GM18867 (cell line): ENCODE measurements around the gene SREK1.

Experiments used
- ATAC-seq: cut with Tn5 transposase; IDR thresholded peaks from one replicate; pipeline ENCODE4 v1.9.1; 2021; ENCODE audit warnings: mild to moderate bottlenecking, moderate library complexity; ENCODE audit not compliant: unreplicated experiment

The SREK1 gene

DNA sequence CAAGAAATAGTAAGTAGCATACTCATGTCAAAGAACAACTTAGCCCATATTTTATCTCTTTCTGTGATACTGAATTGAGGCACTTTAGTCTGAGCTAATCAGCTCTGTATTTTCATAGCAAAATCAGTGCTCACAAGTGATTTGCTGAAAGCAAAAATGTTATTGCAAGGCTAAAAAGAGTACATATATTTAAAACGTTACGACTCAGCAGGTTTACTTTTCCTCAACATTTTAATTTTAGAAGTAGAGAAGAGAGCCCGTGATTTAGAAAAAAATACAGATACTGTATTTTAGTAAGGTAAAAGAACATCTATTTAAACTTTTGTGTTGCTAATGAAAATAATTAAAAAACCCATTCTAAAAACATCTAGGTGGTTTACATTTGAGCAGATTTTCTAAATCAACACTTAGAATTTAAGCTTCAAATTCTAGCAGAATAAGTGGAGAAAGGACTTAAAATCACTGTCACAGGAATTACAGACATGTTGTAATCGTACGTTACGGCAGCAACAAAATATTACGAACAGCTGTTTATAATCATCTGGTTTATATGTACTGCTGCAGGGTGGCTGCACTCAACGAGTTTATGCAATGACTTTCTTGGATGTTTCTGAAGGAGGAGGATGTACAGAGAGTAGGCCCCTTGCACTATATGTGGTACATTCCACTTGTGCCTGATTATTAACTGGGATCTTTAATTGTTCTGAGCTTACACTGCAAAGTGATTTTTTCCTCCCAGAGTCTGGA is 20.1 kb downstream of the SREK1 start:
- no peak for ATAC-seq

DNA sequence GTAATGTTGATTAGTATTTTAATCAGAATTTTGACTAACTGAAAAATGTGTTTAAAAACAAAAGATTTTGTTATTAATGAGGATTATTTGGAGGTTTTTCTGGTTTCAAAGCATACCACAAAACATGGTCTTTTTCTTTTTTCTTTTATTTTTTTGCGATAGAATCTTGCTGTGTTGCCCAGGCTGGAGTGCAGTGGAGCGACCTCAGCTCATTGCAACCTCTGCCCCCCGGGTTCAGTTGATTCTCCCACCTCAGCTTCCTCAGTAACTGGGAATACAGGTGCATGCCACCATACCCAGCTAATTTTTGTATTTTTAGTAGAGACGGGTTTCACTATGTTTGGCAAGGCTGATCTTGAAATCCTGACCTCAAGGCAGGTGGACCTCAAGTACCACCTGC is 24.1 kb downstream of the SREK1 start:
- ATAC-seq: no peak

DNA sequence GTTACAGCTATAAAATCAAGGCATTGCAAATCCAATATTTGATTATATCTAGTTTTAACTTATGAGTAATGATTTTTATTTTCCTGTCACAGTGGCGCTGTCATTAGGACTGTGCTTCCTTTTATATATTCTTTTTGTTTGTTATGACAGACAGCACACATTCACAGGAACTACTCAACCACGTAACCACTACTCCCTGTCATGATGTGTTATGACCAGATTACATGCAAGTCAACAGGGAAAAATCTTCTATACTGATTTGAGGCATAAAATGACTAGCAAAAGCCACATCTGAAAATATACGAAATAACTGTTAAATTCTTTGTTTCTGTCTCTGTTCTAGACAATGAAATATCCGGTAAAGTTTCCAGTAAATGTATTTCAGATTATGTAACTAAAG is 25.4 kb downstream of the SREK1 start:
- peak; percentile 41 for ATAC-seq

DNA sequence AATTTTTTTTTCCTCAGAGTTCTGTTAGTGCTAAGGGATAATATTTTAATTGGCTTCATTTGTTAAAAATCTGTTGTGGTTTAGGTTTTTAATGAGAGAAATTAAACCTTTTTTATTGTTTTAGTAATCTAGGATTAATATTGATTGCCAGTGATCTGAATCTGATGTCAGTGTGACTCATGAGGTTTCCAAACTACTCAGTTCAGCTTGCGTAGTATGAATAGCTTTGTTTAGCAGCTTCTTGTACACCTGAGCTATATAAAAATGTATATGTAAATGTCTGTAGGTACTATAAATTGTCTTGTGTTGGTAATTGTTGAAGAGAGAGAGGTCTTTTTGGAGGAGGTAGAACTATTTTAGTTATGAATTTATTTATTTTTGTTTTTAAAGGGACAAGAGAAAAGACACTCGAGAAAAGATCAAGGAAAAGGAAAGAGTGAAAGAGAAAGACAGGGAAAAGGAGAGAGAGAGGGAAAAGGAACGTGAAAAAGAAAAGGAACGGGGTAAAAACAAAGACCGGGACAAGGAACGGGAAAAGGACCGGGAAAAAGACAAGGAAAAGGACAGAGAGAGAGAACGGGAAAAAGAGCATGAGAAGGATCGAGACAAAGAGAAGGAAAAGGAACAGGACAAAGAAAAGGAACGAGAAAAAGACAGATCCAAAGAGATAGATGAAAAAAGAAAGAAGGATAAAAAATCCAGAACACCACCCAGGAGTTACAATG is 26.3 kb downstream of the SREK1 start:
- no peak for ATAC-seq

DNA sequence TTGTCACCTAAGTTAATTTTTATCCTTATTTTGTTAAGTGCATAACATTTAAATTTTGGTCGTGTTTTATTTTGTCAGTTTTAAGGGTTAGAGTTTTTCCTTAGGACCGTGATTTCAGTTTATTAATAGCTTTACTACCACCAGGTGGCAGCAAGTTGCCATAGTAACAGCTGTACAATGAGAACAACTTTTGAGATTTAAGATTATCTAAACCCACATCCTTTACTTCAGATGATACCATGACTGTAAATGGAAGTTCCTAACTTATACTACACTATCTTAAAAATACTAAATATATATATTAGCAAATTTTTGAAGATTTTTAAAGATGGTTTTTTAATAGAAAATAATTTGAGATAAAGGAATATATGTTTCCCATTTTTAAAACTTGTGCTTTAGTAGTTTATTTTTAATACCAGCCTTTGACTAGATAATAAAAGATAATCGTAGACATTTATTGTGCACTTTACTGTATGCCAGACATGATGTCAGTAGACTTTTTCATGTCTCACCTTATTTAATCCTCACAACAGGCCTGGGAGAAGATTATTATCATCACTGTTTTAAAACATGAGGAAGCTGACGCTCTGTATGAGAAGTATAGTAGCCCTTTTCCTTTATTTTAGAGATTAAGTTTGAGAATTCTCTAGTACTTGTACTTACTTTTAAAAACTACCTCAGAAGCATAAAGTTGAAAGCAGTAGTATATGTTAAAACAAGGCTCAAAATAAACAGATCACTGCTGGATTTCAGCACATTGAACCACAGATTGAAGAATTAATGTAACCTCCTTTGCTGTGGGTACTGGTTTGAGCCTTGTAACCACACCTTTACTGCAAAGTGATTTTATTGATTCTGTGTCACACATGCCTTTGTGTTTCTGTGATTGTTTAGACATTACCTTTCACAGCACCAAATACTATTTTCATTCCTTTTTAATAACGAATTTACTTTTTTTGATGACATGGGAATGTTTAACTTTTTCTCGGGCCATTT is 27.5 kb downstream of the SREK1 start:
- peak; percentile 76 for ATAC-seq

DNA sequence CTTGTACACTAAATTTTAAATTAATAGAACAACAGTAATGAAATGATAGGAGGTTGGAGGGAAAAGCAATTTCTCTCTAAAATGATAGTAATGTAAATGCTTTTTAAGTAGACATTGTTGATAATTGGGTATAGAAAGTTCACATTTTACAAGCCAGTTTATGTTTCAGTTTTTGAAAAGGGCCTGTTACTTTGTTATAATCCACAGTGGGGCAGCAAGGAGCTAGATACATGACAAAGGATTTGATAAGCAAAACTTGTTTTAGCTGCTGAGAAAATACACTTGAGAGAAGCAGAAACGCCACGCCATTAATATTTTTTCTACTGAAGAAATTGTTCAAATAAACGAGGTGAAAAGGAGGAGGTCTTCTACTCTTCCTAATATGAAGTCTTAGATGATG is 30.2 kb downstream of the SREK1 start:
- ATAC-seq: no peak

DNA sequence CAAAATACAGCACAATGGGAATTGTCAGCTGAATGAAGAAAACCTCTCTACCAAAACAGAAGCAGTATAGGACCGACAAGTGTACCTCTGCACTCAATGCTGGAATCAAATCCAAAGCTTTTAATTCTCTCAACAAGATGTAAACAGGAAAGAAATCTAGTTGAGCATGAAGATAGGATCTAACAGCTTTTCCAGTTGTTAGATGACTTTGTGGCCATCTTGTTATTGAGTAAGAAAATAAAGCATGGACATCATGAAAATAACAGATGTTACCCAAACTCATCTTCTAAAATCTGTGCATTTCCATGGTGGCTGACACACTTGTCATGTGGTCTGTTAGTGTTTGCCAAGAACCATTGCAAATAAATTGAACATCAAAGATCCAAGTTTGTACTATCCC is 34.7 kb downstream of the SREK1 start:
- ATAC-seq: no peak

DNA sequence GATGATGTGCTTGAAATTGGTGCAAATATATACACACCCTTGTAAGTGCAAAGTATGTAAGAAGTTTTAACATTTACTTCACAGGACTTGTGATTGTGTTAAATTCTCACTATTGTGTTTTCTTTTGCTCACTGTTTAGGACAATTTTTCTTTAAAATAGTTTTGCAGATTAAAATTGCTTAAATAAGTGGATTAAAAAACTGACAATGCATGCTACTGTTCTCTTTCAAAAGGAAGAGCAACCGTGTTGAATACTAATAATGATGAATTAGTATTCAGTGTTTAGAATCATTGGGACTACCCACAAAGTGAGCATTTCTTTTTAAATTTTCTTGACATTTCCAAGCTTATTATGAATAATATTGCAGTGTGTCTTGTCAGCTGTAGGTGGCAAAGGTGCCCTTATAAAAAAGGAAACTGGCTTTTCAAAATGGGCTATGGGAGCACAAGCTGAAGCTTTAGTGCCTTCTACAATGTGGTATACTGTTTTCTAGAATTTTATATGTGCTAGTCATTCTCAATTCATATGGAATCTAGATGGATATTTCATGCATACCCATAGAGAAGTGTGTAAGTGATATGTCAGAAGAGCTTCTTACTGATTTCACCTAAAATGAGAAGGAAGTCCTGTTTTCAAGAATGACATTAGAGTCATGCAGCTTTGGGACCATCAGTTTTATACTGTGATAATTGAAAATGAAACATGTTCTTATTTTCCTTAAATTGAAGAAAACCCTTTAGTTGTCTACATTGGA is 35.4 kb downstream of the SREK1 start:
- no peak for ATAC-seq

DNA sequence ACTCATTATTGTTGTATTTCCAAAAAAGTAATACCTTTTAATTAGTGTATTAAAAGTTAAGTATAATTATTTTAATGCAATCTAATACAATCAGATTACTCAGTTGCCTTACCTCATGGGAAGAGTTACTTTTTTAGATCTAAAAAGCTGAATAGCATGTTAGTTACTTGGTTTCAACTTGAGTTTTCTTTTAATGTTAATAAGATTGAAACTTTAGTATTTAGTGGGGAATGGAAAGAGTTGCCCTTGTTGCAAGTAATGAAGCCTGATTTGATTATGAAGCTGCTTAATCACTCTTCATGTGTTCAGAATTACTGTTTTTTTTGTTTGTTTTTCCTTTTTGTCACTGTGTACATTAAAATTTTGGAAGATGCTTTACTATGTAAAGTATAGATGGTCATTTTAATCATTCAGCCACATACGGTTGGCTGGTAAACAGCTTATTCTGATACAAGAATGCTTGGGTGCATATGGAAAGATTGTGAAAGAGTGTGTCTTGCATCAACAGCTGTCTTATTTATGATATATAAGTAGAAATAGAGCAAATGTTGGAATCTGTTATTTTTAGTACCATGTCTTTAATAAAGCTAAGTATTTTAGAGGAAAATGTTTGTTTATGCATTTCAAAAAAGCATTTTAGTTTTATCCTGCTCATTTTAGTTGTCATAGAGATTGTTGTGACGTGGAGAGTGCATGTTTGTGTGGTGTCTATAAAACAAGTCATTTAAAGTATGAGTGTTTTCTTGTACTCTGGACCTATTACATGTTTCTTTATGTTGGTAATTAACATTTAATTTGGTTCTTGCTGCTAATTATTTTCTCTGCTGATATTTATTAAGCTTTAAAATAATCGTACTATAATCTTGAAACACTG is 36.4 kb downstream of the SREK1 start:
- no peak for ATAC-seq

DNA sequence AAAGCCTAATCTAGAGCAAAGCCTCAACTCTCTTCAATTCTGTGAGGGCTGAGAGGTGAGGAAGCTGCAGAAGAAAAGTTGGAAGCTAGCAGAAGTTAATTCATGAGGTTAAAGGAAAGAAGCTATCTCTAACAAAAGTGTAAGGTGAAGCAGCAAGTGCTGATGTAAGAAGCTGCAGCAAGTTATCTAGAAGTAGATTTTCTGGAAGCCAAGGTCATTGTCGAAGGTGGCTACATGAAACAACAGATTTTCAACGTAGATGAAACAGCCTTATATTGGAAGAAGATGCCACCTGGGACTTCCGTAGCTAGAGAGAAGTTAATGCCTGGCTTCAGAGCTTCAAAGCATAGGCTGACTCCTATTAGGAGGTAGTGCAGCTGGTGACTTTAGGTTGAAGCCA is 42.0 kb downstream of the SREK1 start:
- no peak for ATAC-seq

DNA sequence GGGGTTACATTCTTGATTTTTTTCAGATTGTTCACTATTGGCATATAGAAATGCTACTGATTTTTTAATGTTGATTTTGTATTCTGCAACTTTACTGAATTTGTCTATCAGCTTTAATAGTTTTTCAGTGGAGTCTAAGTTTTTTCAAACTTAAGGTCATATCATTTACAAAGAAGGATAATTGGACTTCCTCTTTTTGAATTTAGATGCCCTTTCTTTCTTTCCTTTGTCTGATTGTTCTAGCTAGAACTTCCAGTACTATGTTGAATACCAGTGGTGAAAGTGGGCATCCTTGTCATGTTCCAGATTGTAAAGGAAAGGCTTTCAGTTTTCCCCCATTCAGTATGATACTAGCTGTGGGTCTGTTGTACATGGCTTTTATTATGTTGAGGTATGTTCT is 49.3 kb downstream of the SREK1 start:
- no peak for ATAC-seq

DNA sequence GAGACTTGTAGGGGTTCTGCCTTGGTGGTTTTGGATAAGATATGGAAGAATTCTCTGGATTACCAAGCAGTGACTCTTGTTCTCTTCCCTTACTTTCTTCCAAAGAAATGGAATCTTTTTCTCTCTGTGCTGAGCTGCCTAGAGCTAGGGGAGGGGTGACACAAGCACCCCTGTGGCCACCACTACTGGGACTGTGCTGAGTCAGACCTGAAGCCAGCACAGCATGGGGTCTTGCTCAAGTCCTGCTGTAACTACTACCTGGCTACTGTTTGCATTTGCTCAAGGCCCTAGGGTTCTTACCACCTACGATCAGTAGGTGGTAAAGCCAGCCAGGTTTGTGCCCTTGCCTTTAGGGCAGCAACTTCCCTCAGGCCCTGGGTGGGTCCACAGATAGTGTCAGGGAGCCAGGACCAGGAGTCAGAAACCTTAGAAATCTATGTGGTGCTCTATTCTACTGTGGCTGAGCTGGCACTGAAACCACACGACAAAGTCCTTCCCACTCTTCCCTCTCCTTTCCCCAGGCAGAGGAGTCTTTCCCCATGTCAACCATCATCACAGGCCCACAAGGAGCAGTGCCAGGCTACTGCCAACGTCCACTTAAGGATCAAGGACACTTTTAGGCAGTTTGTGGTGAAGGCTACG is 53.8 kb downstream of the SREK1 start:
- no peak for ATAC-seq

DNA sequence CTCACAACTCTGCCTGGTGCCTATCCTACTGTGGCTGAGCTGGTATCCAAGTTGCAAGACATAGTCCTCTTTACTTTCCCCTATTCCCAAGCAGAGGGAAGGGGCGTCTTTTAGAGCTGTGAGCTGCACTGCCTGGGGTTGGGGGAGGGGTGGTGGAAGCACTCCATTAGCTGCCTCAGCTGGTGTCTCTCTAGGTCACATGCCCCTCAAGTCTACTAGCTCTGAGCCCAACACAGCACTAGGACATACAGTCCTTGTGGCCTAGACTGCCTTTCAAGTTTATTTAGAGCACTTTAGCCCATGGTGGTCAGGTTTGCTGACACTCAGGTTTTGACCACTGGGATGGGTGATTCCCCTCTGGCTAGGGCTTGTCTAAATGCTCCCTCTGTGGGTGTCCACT is 54.7 kb downstream of the SREK1 start:
- ATAC-seq: no peak

DNA sequence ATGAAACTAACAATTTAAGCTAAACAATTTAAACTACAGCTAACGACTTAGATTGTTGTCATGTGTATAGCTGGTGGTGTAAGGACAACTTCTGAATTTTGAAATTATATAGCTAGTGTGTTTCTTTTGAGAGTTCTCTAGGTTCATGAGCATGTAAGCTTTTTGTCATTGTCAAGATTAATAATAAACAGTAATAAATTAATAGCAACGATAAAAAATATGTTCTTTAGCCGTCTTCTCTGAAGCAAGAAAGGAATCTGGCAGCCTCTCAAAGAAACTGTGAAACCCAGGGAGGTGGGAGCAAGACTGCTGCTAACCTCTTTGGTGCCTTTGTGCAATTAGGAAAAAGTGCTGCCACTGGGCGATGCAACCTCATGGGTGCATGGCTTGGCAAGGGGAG is 59.4 kb downstream of the SREK1 start:
- no peak for ATAC-seq

DNA sequence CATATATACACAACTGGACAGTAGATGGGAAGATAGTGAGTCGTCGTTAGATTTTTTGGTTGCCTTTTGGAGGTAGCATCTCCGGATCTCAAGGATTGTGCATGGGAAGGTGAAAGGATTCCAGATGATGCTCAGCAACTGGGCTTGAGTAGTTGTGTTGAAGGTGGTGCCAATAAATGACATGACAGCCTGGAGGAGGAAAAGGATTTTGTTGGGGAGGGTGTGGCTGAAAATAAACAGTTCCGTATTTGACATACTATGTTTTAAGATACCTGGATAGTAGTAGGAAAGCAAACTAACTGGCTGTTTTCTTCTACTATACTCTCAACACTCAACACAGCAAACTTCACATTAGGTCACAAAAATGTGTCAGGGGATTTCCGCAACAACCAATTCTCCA is 62.4 kb downstream of the SREK1 start:
- no peak for ATAC-seq

DNA sequence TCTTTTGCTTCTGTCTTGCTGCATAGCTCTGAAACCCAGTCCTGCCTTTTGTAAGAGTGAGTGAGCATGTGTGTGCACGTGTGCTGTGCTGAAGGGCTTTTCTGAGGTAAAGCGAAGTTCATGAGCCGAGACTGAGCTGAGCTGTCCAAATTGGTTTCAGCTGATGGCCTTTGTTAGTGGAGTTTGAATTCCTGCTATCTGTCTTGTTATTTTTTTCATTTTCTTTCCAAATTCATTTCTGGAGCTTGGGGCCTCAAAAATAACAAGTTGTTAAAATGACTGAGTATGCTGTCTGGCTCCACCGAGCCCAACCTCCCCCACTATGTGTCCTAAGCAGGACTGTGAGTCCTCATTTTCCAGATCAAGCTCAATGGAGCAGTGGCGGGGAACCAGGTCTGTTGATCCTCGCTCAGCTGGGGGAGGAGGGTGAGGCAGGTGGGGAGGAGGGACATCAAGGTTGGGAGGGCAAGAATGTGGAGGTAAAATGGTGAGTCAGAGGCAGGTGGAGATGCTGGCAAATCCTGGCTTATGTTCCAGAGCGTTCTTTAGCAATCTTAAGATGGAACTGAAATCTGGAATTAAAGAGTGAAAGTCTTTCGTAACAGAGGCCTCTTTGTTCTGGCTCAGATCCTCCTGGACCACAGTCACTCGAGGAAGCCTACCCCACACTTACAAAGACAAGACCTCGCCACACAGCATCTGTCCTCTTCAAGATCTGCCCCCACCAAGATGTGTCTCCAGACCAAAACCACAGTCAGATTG is 63.9 kb downstream of the SREK1 start:
- no peak for ATAC-seq

DNA sequence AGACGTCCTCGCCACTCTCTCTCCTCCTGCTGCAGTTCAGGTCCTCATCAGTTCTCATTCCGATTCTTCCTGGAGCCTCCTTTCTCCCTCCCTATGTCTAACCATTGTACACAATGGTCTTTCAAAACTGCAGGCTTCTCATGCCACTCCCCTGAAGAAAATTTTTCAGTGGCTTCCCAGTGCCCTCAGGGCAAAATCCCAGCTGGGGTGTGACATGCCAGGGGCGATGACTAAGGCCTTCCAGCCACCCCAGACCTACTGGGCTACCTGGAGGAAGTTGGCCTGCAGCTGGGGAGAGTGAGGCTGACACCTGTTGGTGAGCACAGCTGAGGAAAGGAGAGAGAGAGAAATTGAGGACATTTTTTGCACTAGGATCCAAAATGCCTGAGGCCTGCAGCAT is 65.2 kb downstream of the SREK1 start:
- ATAC-seq: no peak

DNA sequence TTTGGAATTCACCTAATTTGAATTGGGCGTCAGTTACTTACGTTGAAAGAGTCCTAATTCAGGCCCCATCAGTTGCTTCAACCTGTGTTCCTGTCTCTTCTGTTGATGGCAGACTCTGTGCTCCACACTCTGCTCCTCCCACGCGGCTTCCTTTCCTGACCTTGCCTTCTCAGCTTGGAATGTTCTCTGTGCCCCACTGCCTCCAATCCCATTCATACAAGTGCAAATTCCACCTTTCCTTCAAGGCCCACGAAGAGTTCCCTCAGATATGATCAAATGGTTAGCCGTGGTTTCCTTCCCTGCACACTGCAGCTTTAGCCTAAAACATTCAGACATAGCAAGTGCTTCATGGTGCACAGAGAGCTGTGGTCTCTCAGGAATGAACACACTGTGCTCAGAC is 65.7 kb downstream of the SREK1 start:
- ATAC-seq: no peak

DNA sequence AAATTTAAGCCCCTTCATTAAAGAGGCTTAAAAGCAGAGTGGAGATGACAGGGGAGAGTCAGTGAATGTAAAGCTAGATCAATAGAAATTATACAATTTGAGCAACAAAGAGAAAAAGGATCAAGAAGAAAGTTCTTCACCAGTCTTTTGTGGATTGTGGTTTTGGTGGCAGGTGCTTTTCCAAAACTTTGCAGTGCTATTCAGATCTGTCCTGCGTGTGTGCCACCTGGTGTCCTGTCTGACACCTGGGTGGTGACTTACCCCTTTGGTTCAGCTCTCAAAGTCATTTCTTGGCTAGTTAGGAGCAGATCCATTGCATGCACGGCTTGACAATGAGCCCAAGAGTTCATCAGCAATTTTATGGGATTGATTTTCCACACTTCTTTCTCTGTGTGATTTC is 69.4 kb downstream of the SREK1 start:
- ATAC-seq: no peak
